H9 (cell line): Measurements from ENCODE around the gene OR9I1. TPM values are rescaled to one million over a fixed set of nuclear protein-coding genes. Genes with fewer than 3 reads are reported as not detected.

ENCODE experiments used
- DNase-seq: peaks from one replicate; pipeline ENCODE4 v3.0.0-alpha.2; 2017
- H2AFZ ChIP-seq: one replicate; pipeline ENCODE4 v1.6.1; 2013; ENCODE audit warnings: mild to moderate bottlenecking, low read length, control low read depth, moderate library complexity
- H2AK5ac ChIP-seq: 2 replicates; pipeline ENCODE4 v1.6.1; 2013; ENCODE audit warnings: low read length, control low read depth, mixed read lengths; ENCODE audit not compliant: insufficient read length
- H2BK120ac ChIP-seq: one replicate; pipeline ENCODE4 v1.6.1; 2013; ENCODE audit warnings: low read depth, mild to moderate bottlenecking, low read length, control low read depth, inconsistent platforms; ENCODE audit not compliant: poor library complexity, severe bottlenecking
- H2BK12ac ChIP-seq: 2 replicates; pipeline ENCODE4 v1.6.1; 2013; ENCODE audit warnings: low read length, control low read depth, mixed read lengths, low read depth; ENCODE audit not compliant: insufficient read length
- H2BK15ac ChIP-seq: 2 replicates; pipeline ENCODE4 v1.6.1; 2013; ENCODE audit warnings: low read depth, low read length, control low read depth
- H2BK20ac ChIP-seq: one replicate; pipeline ENCODE4 v1.6.1; 2013; ENCODE audit warnings: low read depth, mild to moderate bottlenecking, low read length, control low read depth, inconsistent platforms; ENCODE audit not compliant: poor library complexity, severe bottlenecking
- H2BK5ac ChIP-seq: 2 replicates; pipeline ENCODE4 v1.6.1; 2013; ENCODE audit warnings: low read length, control low read depth, mixed read lengths; ENCODE audit not compliant: insufficient read length
- H3K14ac ChIP-seq: 2 replicates; pipeline ENCODE4 v1.6.1; 2013; ENCODE audit warnings: low read length, control low read depth; ENCODE audit not compliant: insufficient read depth
- H3K18ac ChIP-seq: 2 replicates; pipeline ENCODE4 v1.6.1; 2013; ENCODE audit warnings: low read depth, mild to moderate bottlenecking, mixed read lengths, low read length, control low read depth; ENCODE audit not compliant: insufficient read length
- H3K23ac ChIP-seq: 2 replicates; pipeline ENCODE4 v1.6.1; 2013; ENCODE audit warnings: low read length, control low read depth, mixed read lengths, low read depth; ENCODE audit not compliant: insufficient read length
- H3K23me2 ChIP-seq: 2 replicates; pipeline ENCODE4 v1.6.1; 2013; ENCODE audit warnings: low read depth, mild to moderate bottlenecking, mixed read lengths, low read length, control low read depth; ENCODE audit not compliant: insufficient read length, poor library complexity, severe bottlenecking
- H3K27ac ChIP-seq: 2 replicates; pipeline ENCODE4 v1.5.1; 2013; ENCODE audit warnings: low read length, control low read depth, mixed read lengths, low read depth; ENCODE audit not compliant: insufficient read length
- H3K27me3 ChIP-seq: 2 replicates; pipeline ENCODE4 v1.6.1; 2013; ENCODE audit warnings: low read length, control low read depth, inconsistent platforms; ENCODE audit not compliant: insufficient read depth
- H3K4ac ChIP-seq: 2 replicates; pipeline ENCODE4 v1.6.1; 2013; ENCODE audit warnings: low read depth, mild to moderate bottlenecking, control low read depth, inconsistent platforms, low read length, moderate library complexity
- H3K4me1 ChIP-seq: 2 replicates; pipeline ENCODE4 v1.6.1; 2013; ENCODE audit warnings: low read length, control low read depth, inconsistent platforms; ENCODE audit not compliant: insufficient read depth
- H3K4me2 ChIP-seq: 2 replicates; pipeline ENCODE4 v1.6.1; 2013; ENCODE audit warnings: low read length, control low read depth, mixed read lengths; ENCODE audit not compliant: insufficient read length, insufficient read depth
- H3K56ac ChIP-seq: 2 replicates; pipeline ENCODE4 v1.6.1; 2013; ENCODE audit warnings: low read depth, mild to moderate bottlenecking, mixed read lengths, low read length, control low read depth; ENCODE audit not compliant: insufficient read length
- H3K79me1 ChIP-seq: 2 replicates; pipeline ENCODE4 v1.6.1; 2013; ENCODE audit warnings: low read depth, mild to moderate bottlenecking, moderate library complexity, low read length, control low read depth, inconsistent platforms; ENCODE audit not compliant: insufficient read depth, poor library complexity, severe bottlenecking
- H3K79me2 ChIP-seq: 2 replicates; pipeline ENCODE4 v1.6.1; 2013; ENCODE audit warnings: low read length, control low read depth, inconsistent platforms; ENCODE audit not compliant: insufficient read depth
- H3K9ac ChIP-seq: 2 replicates; pipeline ENCODE4 v1.6.1; 2013; ENCODE audit warnings: low read length, control low read depth, mixed read lengths; ENCODE audit not compliant: insufficient read length; ENCODE audit errors: extremely low read depth
- H3K9me3 ChIP-seq: one replicate; pipeline ENCODE4 v1.6.1; 2013; ENCODE audit warnings: low read depth, low read length, inconsistent platforms; ENCODE audit not compliant: control insufficient read depth
- H3T11ph ChIP-seq: one replicate; pipeline ENCODE4 v1.6.1; 2013; ENCODE audit warnings: mild to moderate bottlenecking, low read length, control low read depth, inconsistent platforms
- H4K20me1 ChIP-seq: one replicate; pipeline ENCODE4 v1.6.1; 2013; ENCODE audit not compliant: control insufficient read depth, insufficient read length, insufficient read depth
- H4K5ac ChIP-seq: 2 replicates; pipeline ENCODE4 v1.6.1; 2013; ENCODE audit warnings: low read depth, mild to moderate bottlenecking, mixed read lengths, low read length, control low read depth; ENCODE audit not compliant: insufficient read length
- H4K8ac ChIP-seq: replicated peaks from 2 replicates; pipeline ENCODE4 v1.6.1; 2013; ENCODE audit warnings: low read length, control low read depth, mixed read lengths, low read depth; ENCODE audit not compliant: insufficient read length
- H4K91ac ChIP-seq: 2 replicates; pipeline ENCODE4 v1.6.1; 2013; ENCODE audit warnings: low read depth, mild to moderate bottlenecking, moderate library complexity, mixed read lengths, low read length, control low read depth; ENCODE audit not compliant: insufficient read length
- H3K27ac Mint-ChIP-seq, 3 experiments: 2 replicates in 2 of 3; 3 replicates in 1 of 3; pipeline ENCODE4 v1.8.0; 2020 to 2021; ENCODE audit warnings: mixed read lengths in 3 of 3, mild to moderate bottlenecking in 1 of 3, moderate library complexity in 1 of 3
- H3K27me3 Mint-ChIP-seq: 2 replicates; pipeline ENCODE4 v1.8.0; 2021; ENCODE audit warnings: low read depth, mild to moderate bottlenecking, moderate library complexity, mixed read lengths
- H3K36me3 Mint-ChIP-seq, 3 experiments: 2 replicates in 2 of 3; 3 replicates in 1 of 3; pipeline ENCODE4 v1.8.0; 2020 to 2021; ENCODE audit warnings: low read depth in 3 of 3, mixed read lengths in 3 of 3; ENCODE audit not compliant: insufficient read depth in 1 of 3
- H3K4me1 Mint-ChIP-seq, 2 experiments: 2 replicates each; pipeline ENCODE4 v1.8.0; 2020; ENCODE audit warnings: mixed read lengths in 2 of 2
- H3K4me3 Mint-ChIP-seq, 2 experiments: 2 replicates in 1 of 2; 3 replicates in 1 of 2; pipeline ENCODE4 v1.8.0; 2020 to 2021; ENCODE audit warnings: mild to moderate bottlenecking in 2 of 2, mixed read lengths in 2 of 2, moderate library complexity in 1 of 2
- H3K9me3 Mint-ChIP-seq, 2 experiments: 2 replicates in 1 of 2; 3 replicates in 1 of 2; pipeline ENCODE4 v1.8.0; 2020; ENCODE audit warnings: mild to moderate bottlenecking in 2 of 2, mixed read lengths in 2 of 2, moderate library complexity in 1 of 2
- CTCF ChIP-seq: fragments of 200-600 bp; sonication (generic); conservative IDR thresholded peaks from 3 replicates; pipeline ENCODE4 v1.8.0; 2021; ENCODE audit warnings: antibody characterized with exemption, mild to moderate bottlenecking
- total RNA-seq: library from RNA; stranded (reverse); gene quantifications from 2 replicates; pipeline ENCODE4 v1.2.1, GENCODE V29; 2021

Gene OR9I1
- total RNA-seq, 1 experiment from 2014 or later, result not detected

DNA sequence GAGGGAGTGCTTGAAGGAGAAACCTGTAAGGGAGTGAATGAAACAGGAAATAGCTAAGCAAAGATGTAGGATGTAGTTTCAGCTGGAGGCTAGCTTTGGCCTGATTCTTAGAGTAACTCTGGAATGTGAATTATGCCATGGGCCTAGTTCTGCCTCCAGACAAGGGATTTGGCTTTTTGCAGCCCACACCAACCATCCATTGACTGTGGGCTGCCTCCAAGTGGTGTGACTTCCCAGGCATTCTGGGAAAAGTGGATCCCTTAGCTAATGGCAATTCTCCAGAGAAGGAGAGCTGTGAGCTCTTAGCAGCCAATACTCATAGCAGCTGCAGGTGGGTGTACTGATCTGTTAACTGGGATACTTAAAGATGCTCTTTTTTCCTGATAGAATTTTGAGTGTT, 2.0 kb upstream of the OR9I1 start:
- no peak for TF ChIP-seq CTCF
- H4K20me1 ChIP-seq, result no peaks in the 10 kb centered on the region
- H3K4me2 ChIP-seq, result no peak overlapping the region
- no peak overlapping the region for H3K18ac ChIP-seq
- H3K79me1 ChIP-seq, result no peaks in the 10 kb centered on the region
- H4K5ac ChIP-seq, result no peak overlapping the region
- no peaks in the 10 kb centered on the region for H3K9me3 ChIP-seq
- H2BK120ac ChIP-seq, result no peak overlapping the region
- no peaks in the 10 kb centered on the region for H3K79me2 ChIP-seq
- no peak overlapping the region for H3K4ac ChIP-seq
- Mint-ChIP-seq H3K27ac (no peak overlapping the region), H3K36me3 (no peaks in the 10 kb centered on the region), H3K9me3 (no peaks in the 10 kb centered on the region; a peak in 1 of 5 replicates), H3K4me3 (no peak overlapping the region), H3K27me3 (no peaks in the 10 kb centered on the region), H3K4me1 (no peaks in the 10 kb centered on the region)
- no peaks in the 10 kb centered on the region for H3K4me1 ChIP-seq
- H2AFZ ChIP-seq, result no peak overlapping the region
- no peak overlapping the region for H2AK5ac ChIP-seq
- H3K14ac ChIP-seq, result no peak overlapping the region
- H3K23ac ChIP-seq, result no peak overlapping the region
- no peaks in the 10 kb centered on the region for H3K23me2 ChIP-seq
- H4K8ac ChIP-seq, result no peak overlapping the region
- no peak overlapping the region for H2BK20ac ChIP-seq
- no peak overlapping the region for H3K9ac ChIP-seq
- H2BK15ac ChIP-seq, result no peak overlapping the region
- no peak overlapping the region for H2BK12ac ChIP-seq
- DNase-seq, result no peak
- H3K56ac ChIP-seq, result no peak overlapping the region
- H3T11ph ChIP-seq, result no peak overlapping the region
- no peaks in the 10 kb centered on the region for H3K27me3 ChIP-seq
- no peak overlapping the region for H4K91ac ChIP-seq
- no peak overlapping the region for H3K27ac ChIP-seq
- no peak overlapping the region for H2BK5ac ChIP-seq
